HCT116 (cell line): Measurements from ENCODE around the gene LINC00632. TPM values are rescaled to one million over a fixed set of nuclear protein-coding genes. Genes with fewer than 3 reads are reported as not detected.

ENCODE experiments used
- ATAC-seq: fragments of 200-7000 bp; cut with Tn5 transposase; 2 replicates; pipeline ENCODE4 v1.9.1; 2020; ENCODE audit warnings: mild to moderate bottlenecking, moderate library complexity
- BruUV-seq: library from RNA; stranded (reverse); fragments of 400-500 nt; replicated peaks from 2 replicates; lab custom pipeline; 2021; lab: Mats Ljungman, UMichigan
- CTCF ChIA-PET: fragments of 300-600 bp; sonication (Branson Sonifier 250); formaldehyde crosslinking; loops from one replicate; lab custom pipeline; 2021; ENCODE audit warnings: antibody characterized with exemption; lab: Charles Lee
- POLR2A ChIA-PET: fragments of 300-600, 350-600 bp; sonication (Branson Sonifier 250); formaldehyde crosslinking; loops from one replicate; lab custom pipeline; 2021; ENCODE audit warnings: antibody characterized with exemption; lab: Charles Lee
- RAD21 ChIA-PET, 2 experiments: fragments of 300-600 bp; sonication (Branson Sonifier 250); formaldehyde crosslinking; loops; one replicate each; lab custom pipeline; 2023; ENCODE audit warnings: low total read pairs in 2 of 2; ENCODE audit not compliant: uncharacterized antibody in 2 of 2, unreplicated experiment in 2 of 2, low non-redundant PET in 1 of 2; lab: Charles Lee
- DNase-seq: peaks from one replicate; pipeline ENCODE4 v3.0.0-alpha.2; 2010; ENCODE audit warnings: low read depth, low spot score
- H2AFZ ChIP-seq: fragments of 200-600 bp; shearing (Covaris generic), sonication (generic); 2 replicates; pipeline ENCODE4 v1.6.1; 2017; ENCODE audit warnings: low read depth, mixed run types, mixed read lengths, antibody characterized with exemption, low read length; ENCODE audit not compliant: poor library complexity, severe bottlenecking
- H3K27ac ChIP-seq: 2 replicates; pipeline ENCODE4 v1.5.1; 2012; ENCODE audit warnings: low read depth, low read length
- H3K27me3 ChIP-seq: fragments of 200-600 bp; sonication (generic); 2 replicates; pipeline ENCODE4 v1.6.1; 2016; ENCODE audit warnings: mixed run types, low read length, mixed read lengths; ENCODE audit not compliant: insufficient read depth
- H3K36me3 ChIP-seq, 2 experiments: fragments of 200-500 bp in 1 of 2; fragments of 200-600 bp in 1 of 2; sonication (Bioruptor generic) in 1 of 2; sonication (generic) in 1 of 2; 2 replicates each; pipeline versions ENCODE4 v1.5.1 to v1.6.1; 2014 to 2016; ENCODE audit warnings: low read length in 2 of 2, inconsistent platforms in 1 of 2, mixed read lengths in 1 of 2, mixed run types in 1 of 2; ENCODE audit not compliant: insufficient read depth in 2 of 2, control insufficient read depth in 1 of 2
- H3K4me1 ChIP-seq, 2 experiments: fragments of 200-600 bp in 1 of 2; sonication (generic) in 1 of 2; 2 replicates each; pipeline versions ENCODE4 v1.5.1 to v1.6.1; 2012 to 2017; ENCODE audit warnings: low read length in 2 of 2, inconsistent platforms in 1 of 2, mild to moderate bottlenecking in 1 of 2, mixed read lengths in 1 of 2, mixed run types in 1 of 2, moderate library complexity in 1 of 2; ENCODE audit not compliant: insufficient read depth in 2 of 2, control insufficient read depth in 1 of 2
- H3K4me2 ChIP-seq: fragments of 200-600 bp; sonication (generic); 2 replicates; pipeline ENCODE4 v1.6.1; 2017; ENCODE audit warnings: mixed run types, low read length, mixed read lengths
- H3K4me3 ChIP-seq, 2 experiments: fragments of 200-600 bp in 1 of 2; sonication (generic) in 1 of 2; replicated peaks in 1 of 2; 2 replicates each; pipeline ENCODE4 v1.5.1; 2011 to 2016; ENCODE audit warnings: low read length in 2 of 2, control low read depth in 1 of 2, low read depth in 1 of 2, mild to moderate bottlenecking in 1 of 2, mixed read lengths in 1 of 2, mixed run types in 1 of 2
- H3K79me2 ChIP-seq: fragments of 200-600 bp; sonication (generic); 2 replicates; pipeline ENCODE4 v1.6.1; 2017; ENCODE audit warnings: mild to moderate bottlenecking, mixed run types, low read length, moderate library complexity, mixed read lengths; ENCODE audit not compliant: insufficient read depth
- H3K9ac ChIP-seq: fragments of 200-600 bp; sonication (generic); 2 replicates; pipeline ENCODE4 v1.6.1; 2016; ENCODE audit warnings: low read length, mixed read lengths
- H3K9me2 ChIP-seq: fragments of 200-600 bp; sonication (generic), shearing (Covaris generic); 2 replicates; pipeline ENCODE4 v1.6.1; 2017; ENCODE audit warnings: mixed run types, mild to moderate bottlenecking, moderate library complexity; ENCODE audit not compliant: insufficient read depth
- H3K9me3 ChIP-seq, 2 experiments: fragments of 200-500 bp in 1 of 2; fragments of 200-600 bp in 1 of 2; sonication (Bioruptor generic) in 1 of 2; sonication (generic) in 1 of 2; 2 replicates each; pipeline ENCODE4 v1.6.1; 2014 to 2017; ENCODE audit warnings: low read length in 2 of 2, mixed read lengths in 2 of 2, inconsistent platforms in 1 of 2, low read depth in 1 of 2, mild to moderate bottlenecking in 1 of 2, mixed run types in 1 of 2, moderate library complexity in 1 of 2; ENCODE audit not compliant: control insufficient read depth in 1 of 2, insufficient read depth in 1 of 2
- H4K20me1 ChIP-seq: fragments of 200-600 bp; sonication (generic), shearing (Covaris generic); 2 replicates; pipeline ENCODE4 v1.6.1; 2017; ENCODE audit warnings: mixed run types, mild to moderate bottlenecking, moderate library complexity; ENCODE audit not compliant: insufficient read depth
- FOSL1 ChIP-seq: IDR thresholded peaks from 2 replicates; pipeline ENCODE4 v1.6.1; 2012; ENCODE audit warnings: low read depth
- MAX ChIP-seq: IDR thresholded peaks from 2 replicates; pipeline ENCODE4 v1.6.1; 2012
- REST ChIP-seq: IDR thresholded peaks from 2 replicates; pipeline ENCODE4 v1.6.1; 2012; ENCODE audit warnings: low read depth
- SIN3A ChIP-seq: IDR thresholded peaks from 2 replicates; pipeline ENCODE4 v1.6.1; 2012; ENCODE audit warnings: low read depth
- SRF ChIP-seq: IDR thresholded peaks from 2 replicates; pipeline ENCODE4 v1.6.1; 2012; ENCODE audit warnings: low read depth
- YY1 ChIP-seq: IDR thresholded peaks from 2 replicates; pipeline ENCODE4 v1.6.1; 2011; ENCODE audit warnings: low read length, low read depth, moderate library complexity, mild to moderate bottlenecking; ENCODE audit not compliant: insufficient replicate concordance; ENCODE audit errors: extremely low read depth
- ZNF274 ChIP-seq: fragments of 200-500 bp; sonication (Bioruptor generic); IDR thresholded peaks from 2 replicates; pipeline ENCODE4 v1.6.1; 2014; ENCODE audit warnings: mild to moderate bottlenecking, low read depth, low read length, inconsistent platforms
- intact Hi-C: fragments of 100-400 bp; cut with micrococcal nuclease; formaldehyde crosslinking; loops from 2 replicates; pipeline ENCODE4 v1.10.0; 2022
- total RNA-seq: library from RNA; stranded (reverse); gene quantifications from one replicate; pipeline ENCODE4 v1.2.1, GENCODE V29; 2021; ENCODE audit not compliant: unreplicated experiment

LINC00632 gene
- total RNA-seq, 1 experiment from 2014 or later: 0.15 TPM

- Histone ChIP-seq H3K4me1 (no peaks in the 10 kb centered on the region), H3K9me2 (no peaks in the 10 kb centered on the region), H3K27me3 (no peaks in the 10 kb centered on the region), H3K27ac (no peak overlapping the region), H3K36me3 (no peaks in the 10 kb centered on the region), H3K4me3 (no peak overlapping the region), H3K9ac (no peak overlapping the region), H4K20me1 (no peaks in the 10 kb centered on the region), H3K4me2 (no peak overlapping the region), H3K79me2 (no peaks in the 10 kb centered on the region), H3K9me3 (no peaks in the 10 kb centered on the region), H2AFZ (no peak overlapping the region)
- BruUV-seq: no TSS peak
- POLR2A ChIA-PET: no interaction called here
- TF ChIP-seq YY1 (no peak), ZNF274 (no peak), SIN3A (no peak), SRF (no peak), MAX (no peak), FOSL1 (no peak), REST (no peak)
- intact Hi-C loops: no loop called here
- DNase-seq (no peak), ATAC-seq (no peak)
- RAD21 ChIA-PET: no interaction called here
- CTCF ChIA-PET: no interaction called here
Measured at GRCh38 chrX:140775211-140775610, 65.7 kb downstream of the LINC00632 start.
